ENCODE measurements around the gene BMP8B.

DNA sequence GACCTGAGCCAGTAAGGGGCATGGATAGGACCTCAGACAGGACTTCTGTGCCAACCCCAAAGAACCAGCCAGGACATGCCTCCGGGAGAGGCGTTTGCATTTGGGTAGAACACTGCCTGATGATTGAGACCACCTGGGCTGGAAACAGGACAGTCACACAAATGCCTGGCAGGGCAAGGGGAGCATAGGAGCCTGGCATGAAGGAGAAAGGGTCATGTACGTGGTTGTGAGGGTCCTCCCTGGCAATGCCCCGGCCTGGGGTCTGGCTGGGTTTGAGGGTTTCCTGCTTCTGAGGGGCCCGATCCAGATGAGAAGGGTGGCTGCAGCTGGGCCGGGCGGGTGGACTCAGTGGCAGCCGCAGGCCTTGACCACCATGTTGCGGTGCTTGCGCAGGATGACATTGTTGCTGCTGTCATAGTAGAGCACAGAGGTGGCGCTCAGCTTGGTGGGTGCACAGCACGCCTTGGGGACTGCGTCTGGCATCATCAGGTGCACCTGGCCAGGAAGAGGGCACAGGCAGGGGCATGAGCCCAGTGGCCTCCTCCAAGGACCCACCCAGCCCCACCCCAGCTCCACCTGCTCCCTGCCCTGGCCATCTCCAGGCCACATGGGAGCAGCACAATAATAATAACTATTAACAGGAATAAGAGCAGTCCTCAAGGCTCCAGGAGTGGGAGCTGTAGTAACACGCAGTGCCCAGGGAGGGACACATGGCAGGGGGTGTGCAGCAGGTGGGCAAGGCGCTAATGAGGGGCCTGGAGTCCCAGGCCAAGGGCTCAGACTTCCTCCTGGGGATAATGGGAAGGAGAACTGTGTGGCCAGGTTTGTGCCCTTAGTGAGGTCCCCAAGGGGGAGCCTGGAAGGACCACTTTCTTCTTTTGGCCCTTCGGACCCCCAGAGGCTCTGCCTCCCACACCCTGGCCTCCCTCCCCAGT is 28.3 kb downstream of the BMP8B start:
- TF ChIP-seq, protein P1, sequence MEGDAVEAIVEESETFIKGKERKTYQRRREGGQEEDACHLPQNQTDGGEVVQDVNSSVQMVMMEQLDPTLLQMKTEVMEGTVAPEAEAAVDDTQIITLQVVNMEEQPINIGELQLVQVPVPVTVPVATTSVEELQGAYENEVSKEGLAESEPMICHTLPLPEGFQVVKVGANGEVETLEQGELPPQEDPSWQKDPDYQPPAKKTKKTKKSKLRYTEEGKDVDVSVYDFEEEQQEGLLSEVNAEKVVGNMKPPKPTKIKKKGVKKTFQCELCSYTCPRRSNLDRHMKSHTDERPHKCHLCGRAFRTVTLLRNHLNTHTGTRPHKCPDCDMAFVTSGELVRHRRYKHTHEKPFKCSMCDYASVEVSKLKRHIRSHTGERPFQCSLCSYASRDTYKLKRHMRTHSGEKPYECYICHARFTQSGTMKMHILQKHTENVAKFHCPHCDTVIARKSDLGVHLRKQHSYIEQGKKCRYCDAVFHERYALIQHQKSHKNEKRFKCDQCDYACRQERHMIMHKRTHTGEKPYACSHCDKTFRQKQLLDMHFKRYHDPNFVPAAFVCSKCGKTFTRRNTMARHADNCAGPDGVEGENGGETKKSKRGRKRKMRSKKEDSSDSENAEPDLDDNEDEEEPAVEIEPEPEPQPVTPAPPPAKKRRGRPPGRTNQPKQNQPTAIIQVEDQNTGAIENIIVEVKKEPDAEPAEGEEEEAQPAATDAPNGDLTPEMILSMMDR (IDR thresholded peaks at IDR 0.05; ENCODE audit: insufficient read depth, low read length, poor library complexity, severe bottlenecking): no peak
- TF ChIP-seq EZH2phosphoT487 (conservative IDR thresholded peaks at IDR 0.05; ENCODE audit: low read length): no peak

Data from SU-DHL-6 (cell line).